ENCODE measurements around the gene TAF15.

TAF15 gene

DNA sequence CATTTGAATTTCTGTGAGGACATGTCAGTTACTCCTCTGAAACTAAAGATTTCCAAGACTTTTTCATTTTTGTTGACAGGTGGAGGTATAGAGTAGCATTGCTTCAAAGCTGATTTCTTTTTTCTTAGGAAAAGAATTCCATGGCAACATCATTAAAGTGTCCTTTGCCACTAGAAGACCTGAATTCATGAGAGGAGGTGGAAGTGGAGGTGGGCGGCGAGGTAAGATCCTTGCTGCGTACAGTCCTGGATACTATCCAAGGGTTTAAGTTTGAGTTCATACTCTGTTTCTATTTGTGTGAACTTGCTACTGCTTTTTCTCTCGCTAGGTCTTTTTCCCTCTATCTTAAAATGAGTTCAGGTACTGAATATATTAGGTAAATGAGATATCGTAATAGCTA, 33.0 kb downstream of the TAF15 start:
- no peak overlapping the region for H3K4me3 ChIP-seq (ENCODE audit: low read length)
- no peak for TF ChIP-seq EZH2phosphoT487 (IDR thresholded peaks at IDR 0.05; ENCODE audit: low read depth)
- TF ChIP-seq CTCF (IDR thresholded peaks at IDR 0.05; ENCODE audit: low read depth, low read length): no peak
- H3K9ac ChIP-seq (ENCODE audit: low read length): no peak overlapping the region
- no peaks in the 10 kb centered on the region for H3K9me3 ChIP-seq (ENCODE audit: insufficient read depth, low read length)
- H3K27me3 ChIP-seq (ENCODE audit: low read depth, low read length): no peaks in the 10 kb centered on the region
- H2AFZ ChIP-seq (ENCODE audit: low read depth, low read length): no peak overlapping the region
- H4K20me1 ChIP-seq (ENCODE audit: insufficient read depth, low read length): no peaks in the 10 kb centered on the region
- H3K27ac ChIP-seq (ENCODE audit: low read length): no peak overlapping the region
- H3K36me3 ChIP-seq (replicated peaks; ENCODE audit: low read depth, low read length): peaks cover 64% of the 10 kb centered on the region
- H3K79me2 ChIP-seq (ENCODE audit: low read length): no peaks in the 10 kb centered on the region
- no peaks in the 10 kb centered on the region for H3K4me1 ChIP-seq (ENCODE audit: low read length)
- H3K4me2 ChIP-seq (ENCODE audit: low read length): no peak overlapping the region

DNA sequence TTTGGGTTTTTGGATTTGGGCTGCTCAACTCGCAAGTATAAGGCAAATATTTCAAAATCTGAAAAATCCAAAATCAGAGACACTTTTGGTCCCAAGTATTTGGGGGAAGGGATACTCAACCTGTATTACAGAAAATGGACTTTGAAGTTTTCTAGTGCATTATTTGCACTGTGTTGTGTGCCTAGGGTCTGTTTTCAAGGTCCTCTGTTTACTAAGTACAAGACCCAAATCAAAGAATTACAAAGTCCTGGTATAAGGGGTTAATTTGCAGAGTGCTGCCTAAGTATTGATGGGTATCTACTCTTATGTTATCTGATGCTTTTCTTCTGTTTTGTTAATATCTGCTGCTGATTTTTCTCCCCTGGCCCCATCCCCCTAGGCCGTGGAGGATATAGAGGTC, 34.4 kb downstream of the TAF15 start:
- Histone ChIP-seq H2AFZ (ENCODE audit: low read depth, low read length) (no peak overlapping the region), H3K4me3 (ENCODE audit: low read length) (no peak overlapping the region), H3K27ac (ENCODE audit: low read length) (no peak overlapping the region), H3K79me2 (ENCODE audit: low read length) (no peaks in the 10 kb centered on the region), H3K9me3 (ENCODE audit: insufficient read depth, low read length) (no peaks in the 10 kb centered on the region), H3K4me1 (ENCODE audit: low read length) (no peaks in the 10 kb centered on the region), H3K9ac (ENCODE audit: low read length) (no peak overlapping the region), H3K36me3 (replicated peaks; ENCODE audit: low read depth, low read length) (peaks cover 57% of the 10 kb centered on the region), H4K20me1 (ENCODE audit: insufficient read depth, low read length) (no peaks in the 10 kb centered on the region), H3K4me2 (ENCODE audit: low read length) (no peak overlapping the region), H3K27me3 (ENCODE audit: low read depth, low read length) (no peaks in the 10 kb centered on the region)
- TF ChIP-seq CTCF (IDR thresholded peaks at IDR 0.05; ENCODE audit: low read depth, low read length) (no peak), EZH2phosphoT487 (IDR thresholded peaks at IDR 0.05; ENCODE audit: low read depth) (no peak)

- Histone ChIP-seq H3K4me2 (ENCODE audit: low read length) (no peak overlapping the region), H3K9me3 (ENCODE audit: insufficient read depth, low read length) (no peaks in the 10 kb centered on the region), H3K79me2 (ENCODE audit: low read length) (no peaks in the 10 kb centered on the region), H3K4me1 (ENCODE audit: low read length) (no peaks in the 10 kb centered on the region), H3K36me3 (replicated peaks; ENCODE audit: low read depth, low read length) (peaks cover 53% of the 10 kb centered on the region), H3K4me3 (ENCODE audit: low read length) (no peak overlapping the region), H3K27me3 (ENCODE audit: low read depth, low read length) (no peaks in the 10 kb centered on the region), H3K9ac (ENCODE audit: low read length) (no peak overlapping the region), H3K27ac (ENCODE audit: low read length) (no peak overlapping the region), H4K20me1 (ENCODE audit: insufficient read depth, low read length) (no peaks in the 10 kb centered on the region), H2AFZ (ENCODE audit: low read depth, low read length) (no peak overlapping the region)
- TF ChIP-seq EZH2phosphoT487 (IDR thresholded peaks at IDR 0.05; ENCODE audit: low read depth) (no peak), CTCF (IDR thresholded peaks at IDR 0.05; ENCODE audit: low read depth, low read length) (no peak)
Observed at GRCh38 chr17:35844547-35844946, 35.3 kb downstream of the TAF15 start.

DNA sequence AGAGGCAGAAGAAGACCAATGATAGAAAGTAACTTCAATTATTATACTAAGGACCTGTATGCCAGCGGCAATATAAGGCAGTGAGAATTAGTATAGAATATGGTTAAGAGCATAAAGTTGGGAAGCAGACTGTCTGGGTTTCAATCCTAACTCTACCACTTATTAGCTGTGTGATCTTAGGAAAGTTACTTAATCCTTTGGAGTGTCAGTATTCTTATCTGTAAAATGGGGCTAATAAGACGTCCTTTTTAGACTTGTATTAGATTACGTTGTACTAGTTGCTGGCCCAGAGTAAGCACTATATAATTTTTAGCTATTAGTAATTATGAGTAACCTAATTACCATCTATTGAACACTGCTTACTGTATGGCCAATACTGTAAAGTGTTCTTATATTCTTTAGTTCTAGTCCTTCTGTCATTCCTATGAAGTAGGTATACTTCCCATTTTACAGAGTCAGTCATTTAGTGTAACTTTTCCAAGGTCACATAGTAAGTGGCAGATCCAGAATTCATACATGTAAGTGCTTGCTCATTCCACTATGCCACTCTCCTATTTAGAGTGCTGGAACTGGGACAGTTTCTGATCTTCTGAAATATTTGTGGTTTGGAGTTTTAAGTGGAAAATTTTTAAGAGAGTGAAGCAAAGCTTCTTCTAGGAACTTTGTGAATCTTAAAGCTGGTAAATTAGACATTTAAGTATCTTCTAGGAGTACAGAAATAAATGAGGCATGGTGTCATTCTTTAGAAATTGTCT, 36.9 kb downstream of the TAF15 start:
- no peak overlapping the region for H2AFZ ChIP-seq (ENCODE audit: low read depth, low read length)
- no peak overlapping the region for H3K4me3 ChIP-seq (ENCODE audit: low read length)
- H3K27ac ChIP-seq (ENCODE audit: low read length): no peak overlapping the region
- no peaks in the 10 kb centered on the region for H3K27me3 ChIP-seq (ENCODE audit: low read depth, low read length)
- H4K20me1 ChIP-seq (ENCODE audit: insufficient read depth, low read length): no peaks in the 10 kb centered on the region
- no peaks in the 10 kb centered on the region for H3K9me3 ChIP-seq (ENCODE audit: insufficient read depth, low read length)
- H3K4me1 ChIP-seq (ENCODE audit: low read length): no peaks in the 10 kb centered on the region
- H3K79me2 ChIP-seq (ENCODE audit: low read length): no peaks in the 10 kb centered on the region
- H3K36me3 ChIP-seq (replicated peaks; ENCODE audit: low read depth, low read length): peaks cover 48% of the 10 kb centered on the region
- TF ChIP-seq CTCF (IDR thresholded peaks at IDR 0.05; ENCODE audit: low read depth, low read length) (no peak), EZH2phosphoT487 (IDR thresholded peaks at IDR 0.05; ENCODE audit: low read depth) (no peak)
- no peak overlapping the region for H3K9ac ChIP-seq (ENCODE audit: low read length)
- H3K4me2 ChIP-seq (ENCODE audit: low read length): no peak overlapping the region

Data from OCI-LY3 (cell line).